Osteoblast (primary cell): Measurements from ENCODE around the gene MAEL. TPM values are rescaled to one million over a fixed set of nuclear protein-coding genes. Genes with fewer than 3 reads are reported as not detected.

Source experiments
- DNase-seq: peaks from one replicate; pipeline ENCODE4 v3.0.0; 2011; ENCODE audit warnings: low spot score, mixed read lengths; ENCODE audit not compliant: insufficient read length; ENCODE audit errors: missing footprints
- H2AFZ ChIP-seq: 2 replicates; pipeline ENCODE4 v1.6.0; 2011; ENCODE audit warnings: mild to moderate bottlenecking, low read length
- H3K27ac ChIP-seq: 2 replicates; pipeline ENCODE4 v1.5.1; 2011; ENCODE audit warnings: mild to moderate bottlenecking, low read depth, low read length, moderate library complexity
- H3K27me3 ChIP-seq: 2 replicates; pipeline ENCODE4 v1.6.0; 2012; ENCODE audit warnings: mild to moderate bottlenecking, control low read depth, inconsistent platforms, low read length, moderate library complexity; ENCODE audit not compliant: insufficient read depth
- H3K36me3 ChIP-seq: 2 replicates; pipeline ENCODE4 v1.5.1; 2011; ENCODE audit warnings: mild to moderate bottlenecking, low read length, control low read depth, moderate library complexity; ENCODE audit not compliant: insufficient read depth
- H3K4me1 ChIP-seq: 2 replicates; pipeline ENCODE4 v1.5.1; 2011; ENCODE audit warnings: mild to moderate bottlenecking, low read length, control low read depth, moderate library complexity; ENCODE audit not compliant: insufficient read depth
- H3K4me2 ChIP-seq: 2 replicates; pipeline ENCODE4 v1.6.0; 2011; ENCODE audit warnings: mild to moderate bottlenecking, low read length; ENCODE audit not compliant: insufficient read depth
- H3K4me3 ChIP-seq: fragments of 200-600 bp; sonication (generic); 3 replicates; pipeline ENCODE4 v1.5.1; 2012; ENCODE audit warnings: mild to moderate bottlenecking, low read length, inconsistent platforms; ENCODE audit not compliant: insufficient read depth
- H3K79me2 ChIP-seq: 2 replicates; pipeline ENCODE4 v1.6.0; 2012; ENCODE audit warnings: mild to moderate bottlenecking, low read length, control low read depth, inconsistent platforms; ENCODE audit not compliant: insufficient read depth
- H3K9me3 ChIP-seq: 2 replicates; pipeline ENCODE4 v1.5.1; 2011; ENCODE audit warnings: low read depth, low read length, control low read depth
- H4K20me1 ChIP-seq: 2 replicates; pipeline ENCODE4 v1.6.0; 2012; ENCODE audit warnings: mild to moderate bottlenecking, low read length, control low read depth; ENCODE audit not compliant: insufficient read depth
- CTCF ChIP-seq: IDR thresholded peaks from 2 replicates; pipeline ENCODE4 v1.5.1; 2011; ENCODE audit warnings: mild to moderate bottlenecking, low read depth, low read length, moderate library complexity; ENCODE audit errors: extremely low read depth
- total RNA-seq: library from RNA; depleted of rRNA; stranded (reverse); fragments of >200 nt; gene quantifications from 2 replicates; pipeline ENCODE4 v1.2.3, GENCODE V29; 2012

The MAEL gene
- total RNA-seq, 1 donor = not detected

- TF ChIP-seq CTCF = no peak
- no peak for DNase-seq
Observed at GRCh38 chr1:166980383-166980782, 8.7 kb upstream of the MAEL start.

GRCh38 chr1:166980818-166981217 is 8.3 kb upstream of the MAEL start:
- Histone ChIP-seq H3K27ac (no peak overlapping the region), H3K79me2 (no peaks in the 10 kb centered on the region), H3K27me3 (peaks cover 24% of the 10 kb centered on the region), H2AFZ (no peak overlapping the region), H3K36me3 (no peaks in the 10 kb centered on the region), H3K4me3 (no peak overlapping the region), H3K4me2 (no peak overlapping the region), H3K9me3 (no peaks in the 10 kb centered on the region), H3K4me1 (no peaks in the 10 kb centered on the region), H4K20me1 (no peaks in the 10 kb centered on the region)
- no peak for DNase-seq
- TF ChIP-seq CTCF = no peak

More at GRCh38 chr1:166980383-166980782, 8.7 kb upstream of the MAEL start:
- no peaks in the 10 kb centered on the region for H3K4me1 ChIP-seq
- H3K27me3 ChIP-seq = peaks cover 27% of the 10 kb centered on the region
- no peaks in the 10 kb centered on the region for H4K20me1 ChIP-seq
- H3K36me3 ChIP-seq = no peaks in the 10 kb centered on the region
- H3K4me2 ChIP-seq = no peak overlapping the region
- H3K9me3 ChIP-seq = no peaks in the 10 kb centered on the region
- no peaks in the 10 kb centered on the region for H3K79me2 ChIP-seq
- no peak overlapping the region for H3K27ac ChIP-seq
- no peak overlapping the region for H2AFZ ChIP-seq
- no peak overlapping the region for H3K4me3 ChIP-seq

- no peak overlapping the region for H3K27ac ChIP-seq
- no peaks in the 10 kb centered on the region for H3K4me1 ChIP-seq
- H3K4me3 ChIP-seq = no peak overlapping the region
- no peak for TF ChIP-seq CTCF
- H4K20me1 ChIP-seq = no peaks in the 10 kb centered on the region
- DNase-seq = no peak
- no peak overlapping the region for H2AFZ ChIP-seq
- peaks cover 18% of the 10 kb centered on the region for H3K27me3 ChIP-seq
- H3K4me2 ChIP-seq = no peak overlapping the region
- H3K9me3 ChIP-seq = no peaks in the 10 kb centered on the region
- H3K36me3 ChIP-seq = no peaks in the 10 kb centered on the region
- no peaks in the 10 kb centered on the region for H3K79me2 ChIP-seq
Observed at GRCh38 chr1:166981589-166981988, 7.5 kb upstream of the MAEL start.

- H3K4me3 ChIP-seq = no peak overlapping the region
- H2AFZ ChIP-seq = no peak overlapping the region
- H3K79me2 ChIP-seq = no peaks in the 10 kb centered on the region
- no peaks in the 10 kb centered on the region for H3K36me3 ChIP-seq
- H3K4me2 ChIP-seq = no peak overlapping the region
- H3K4me1 ChIP-seq = no peaks in the 10 kb centered on the region
- no peaks in the 10 kb centered on the region for H3K9me3 ChIP-seq
- no peaks in the 10 kb centered on the region for H4K20me1 ChIP-seq
- TF ChIP-seq CTCF = no peak
- H3K27me3 ChIP-seq = no peaks in the 10 kb centered on the region
- DNase-seq = no peak
- no peak overlapping the region for H3K27ac ChIP-seq
Observed at GRCh38 chr1:166999075-166999474, 10.0 kb downstream of the MAEL start.
